ENCODE data around the gene SEC14L2. TPM values are rescaled to one million over a fixed set of nuclear protein-coding genes. Genes with fewer than 3 reads are reported as not detected.

Gene SEC14L2
- total and polyA plus RNA-seq, 2 of the 8 experiments (the other 6 are each of a cell fraction or from before 2014, with no cell fraction given): 2.8 to 3.2 TPM

DNA sequence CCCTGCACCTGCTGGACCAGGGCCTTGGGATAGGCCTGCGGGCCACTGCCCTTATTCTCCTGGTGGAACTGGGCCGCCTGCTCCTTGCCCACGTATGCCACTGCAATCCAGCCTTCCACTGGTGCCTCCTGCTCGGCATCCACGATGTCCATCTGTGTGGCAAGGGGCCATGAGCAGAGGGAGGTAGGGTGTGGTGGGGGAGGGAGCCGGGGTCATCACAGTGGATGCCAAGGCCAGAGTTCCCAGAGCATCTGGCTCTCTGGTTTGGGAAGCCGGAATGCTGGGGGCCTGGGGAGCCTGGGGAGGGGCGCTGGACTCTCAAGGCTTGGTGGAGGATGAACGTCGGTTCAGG lies 10.2 kb upstream of the SEC14L2 start (continued):
- TF ChIP-seq, protein P1, sequence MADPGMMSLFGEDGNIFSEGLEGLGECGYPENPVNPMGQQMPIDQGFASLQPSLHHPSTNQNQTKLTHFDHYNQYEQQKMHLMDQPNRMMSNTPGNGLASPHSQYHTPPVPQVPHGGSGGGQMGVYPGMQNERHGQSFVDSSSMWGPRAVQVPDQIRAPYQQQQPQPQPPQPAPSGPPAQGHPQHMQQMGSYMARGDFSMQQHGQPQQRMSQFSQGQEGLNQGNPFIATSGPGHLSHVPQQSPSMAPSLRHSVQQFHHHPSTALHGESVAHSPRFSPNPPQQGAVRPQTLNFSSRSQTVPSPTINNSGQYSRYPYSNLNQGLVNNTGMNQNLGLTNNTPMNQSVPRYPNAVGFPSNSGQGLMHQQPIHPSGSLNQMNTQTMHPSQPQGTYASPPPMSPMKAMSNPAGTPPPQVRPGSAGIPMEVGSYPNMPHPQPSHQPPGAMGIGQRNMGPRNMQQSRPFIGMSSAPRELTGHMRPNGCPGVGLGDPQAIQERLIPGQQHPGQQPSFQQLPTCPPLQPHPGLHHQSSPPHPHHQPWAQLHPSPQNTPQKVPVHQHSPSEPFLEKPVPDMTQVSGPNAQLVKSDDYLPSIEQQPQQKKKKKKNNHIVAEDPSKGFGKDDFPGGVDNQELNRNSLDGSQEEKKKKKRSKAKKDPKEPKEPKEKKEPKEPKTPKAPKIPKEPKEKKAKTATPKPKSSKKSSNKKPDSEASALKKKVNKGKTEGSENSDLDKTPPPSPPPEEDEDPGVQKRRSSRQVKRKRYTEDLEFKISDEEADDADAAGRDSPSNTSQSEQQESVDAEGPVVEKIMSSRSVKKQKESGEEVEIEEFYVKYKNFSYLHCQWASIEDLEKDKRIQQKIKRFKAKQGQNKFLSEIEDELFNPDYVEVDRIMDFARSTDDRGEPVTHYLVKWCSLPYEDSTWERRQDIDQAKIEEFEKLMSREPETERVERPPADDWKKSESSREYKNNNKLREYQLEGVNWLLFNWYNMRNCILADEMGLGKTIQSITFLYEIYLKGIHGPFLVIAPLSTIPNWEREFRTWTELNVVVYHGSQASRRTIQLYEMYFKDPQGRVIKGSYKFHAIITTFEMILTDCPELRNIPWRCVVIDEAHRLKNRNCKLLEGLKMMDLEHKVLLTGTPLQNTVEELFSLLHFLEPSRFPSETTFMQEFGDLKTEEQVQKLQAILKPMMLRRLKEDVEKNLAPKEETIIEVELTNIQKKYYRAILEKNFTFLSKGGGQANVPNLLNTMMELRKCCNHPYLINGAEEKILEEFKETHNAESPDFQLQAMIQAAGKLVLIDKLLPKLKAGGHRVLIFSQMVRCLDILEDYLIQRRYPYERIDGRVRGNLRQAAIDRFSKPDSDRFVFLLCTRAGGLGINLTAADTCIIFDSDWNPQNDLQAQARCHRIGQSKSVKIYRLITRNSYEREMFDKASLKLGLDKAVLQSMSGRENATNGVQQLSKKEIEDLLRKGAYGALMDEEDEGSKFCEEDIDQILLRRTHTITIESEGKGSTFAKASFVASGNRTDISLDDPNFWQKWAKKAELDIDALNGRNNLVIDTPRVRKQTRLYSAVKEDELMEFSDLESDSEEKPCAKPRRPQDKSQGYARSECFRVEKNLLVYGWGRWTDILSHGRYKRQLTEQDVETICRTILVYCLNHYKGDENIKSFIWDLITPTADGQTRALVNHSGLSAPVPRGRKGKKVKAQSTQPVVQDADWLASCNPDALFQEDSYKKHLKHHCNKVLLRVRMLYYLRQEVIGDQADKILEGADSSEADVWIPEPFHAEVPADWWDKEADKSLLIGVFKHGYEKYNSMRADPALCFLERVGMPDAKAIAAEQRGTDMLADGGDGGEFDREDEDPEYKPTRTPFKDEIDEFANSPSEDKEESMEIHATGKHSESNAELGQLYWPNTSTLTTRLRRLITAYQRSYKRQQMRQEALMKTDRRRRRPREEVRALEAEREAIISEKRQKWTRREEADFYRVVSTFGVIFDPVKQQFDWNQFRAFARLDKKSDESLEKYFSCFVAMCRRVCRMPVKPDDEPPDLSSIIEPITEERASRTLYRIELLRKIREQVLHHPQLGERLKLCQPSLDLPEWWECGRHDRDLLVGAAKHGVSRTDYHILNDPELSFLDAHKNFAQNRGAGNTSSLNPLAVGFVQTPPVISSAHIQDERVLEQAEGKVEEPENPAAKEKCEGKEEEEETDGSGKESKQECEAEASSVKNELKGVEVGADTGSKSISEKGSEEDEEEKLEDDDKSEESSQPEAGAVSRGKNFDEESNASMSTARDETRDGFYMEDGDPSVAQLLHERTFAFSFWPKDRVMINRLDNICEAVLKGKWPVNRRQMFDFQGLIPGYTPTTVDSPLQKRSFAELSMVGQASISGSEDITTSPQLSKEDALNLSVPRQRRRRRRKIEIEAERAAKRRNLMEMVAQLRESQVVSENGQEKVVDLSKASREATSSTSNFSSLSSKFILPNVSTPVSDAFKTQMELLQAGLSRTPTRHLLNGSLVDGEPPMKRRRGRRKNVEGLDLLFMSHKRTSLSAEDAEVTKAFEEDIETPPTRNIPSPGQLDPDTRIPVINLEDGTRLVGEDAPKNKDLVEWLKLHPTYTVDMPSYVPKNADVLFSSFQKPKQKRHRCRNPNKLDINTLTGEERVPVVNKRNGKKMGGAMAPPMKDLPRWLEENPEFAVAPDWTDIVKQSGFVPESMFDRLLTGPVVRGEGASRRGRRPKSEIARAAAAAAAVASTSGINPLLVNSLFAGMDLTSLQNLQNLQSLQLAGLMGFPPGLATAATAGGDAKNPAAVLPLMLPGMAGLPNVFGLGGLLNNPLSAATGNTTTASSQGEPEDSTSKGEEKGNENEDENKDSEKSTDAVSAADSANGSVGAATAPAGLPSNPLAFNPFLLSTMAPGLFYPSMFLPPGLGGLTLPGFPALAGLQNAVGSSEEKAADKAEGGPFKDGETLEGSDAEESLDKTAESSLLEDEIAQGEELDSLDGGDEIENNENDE (IDR thresholded peaks at IDR 0.05; ENCODE audit: insufficient replicate concordance, low read length): no peak
- TF ChIP-seq TAF7 (optimal IDR thresholded peaks at IDR 0.05; ENCODE audit: borderline replicate concordance, low read depth, low read length): no peak
- TF ChIP-seq JUN (IDR thresholded peaks at IDR 0.05; ENCODE audit: low read depth, low read length): no peak
- TF ChIP-seq RBBP5 (IDR thresholded peaks at IDR 0.05; ENCODE audit: borderline replicate concordance, low read depth, low read length): no peak
- no peak for TF ChIP-seq HDAC6 (IDR thresholded peaks at IDR 0.05; ENCODE audit: low read depth, low read length)
- no peak for TF ChIP-seq CREB1 (IDR thresholded peaks at IDR 0.05)
- no peak for TF ChIP-seq NRF1 (IDR thresholded peaks at IDR 0.05; ENCODE audit: low read depth, low read length)
